SK-N-SH treated with all-trans-retinoic acid at 6 μM for 48 hours (cell line): ENCODE data around the gene TRABD2B.

Source experiments
- ARNTL ChIP-seq: fragments of 450-650 bp; formaldehyde crosslinking; IDR thresholded peaks from 2 replicates; pipeline ENCODE4 v1.5.0; 2020; ENCODE audit warnings: low read depth, mild to moderate bottlenecking, moderate library complexity, borderline replicate concordance
- CREB5 ChIP-seq: fragments of 250-450 bp; sonication (Bioruptor Pico); IDR thresholded peaks from 2 replicates; pipeline ENCODE4 v1.5.1; 2020; ENCODE audit warnings: low read depth, mild to moderate bottlenecking, moderate library complexity
- ESRRG ChIP-seq: fragments of 250-450 bp; sonication (Bioruptor Pico); IDR thresholded peaks from 2 replicates; pipeline ENCODE4 v1.6.1; 2021; ENCODE audit warnings: mild to moderate bottlenecking
- PATZ1 ChIP-seq: fragments of 250-450 bp; sonication (Bioruptor Pico); IDR thresholded peaks from 2 replicates; pipeline ENCODE4 v1.8.0; 2020; ENCODE audit warnings: mild to moderate bottlenecking, moderate library complexity, borderline replicate concordance
- SNAI2 ChIP-seq: fragments of 250-450 bp; sonication (Bioruptor Pico); IDR thresholded peaks from 2 replicates; pipeline ENCODE4 v1.5.0; 2020; ENCODE audit warnings: mild to moderate bottlenecking, moderate library complexity
- ZFP3 ChIP-seq: fragments of 250-450 bp; sonication (Bioruptor Pico); IDR thresholded peaks from 2 replicates; pipeline ENCODE4 v1.5.0; 2020; ENCODE audit warnings: mild to moderate bottlenecking, moderate library complexity
- ZFP30 ChIP-seq: fragments of 450-650 bp; formaldehyde crosslinking; IDR thresholded peaks from 2 replicates; pipeline ENCODE4 v1.5.0; 2022; ENCODE audit warnings: mild to moderate bottlenecking, moderate library complexity
- ZNF8 ChIP-seq: fragments of 450-650 bp; formaldehyde crosslinking; IDR thresholded peaks from 2 replicates; pipeline ENCODE4 v1.5.0; 2020; ENCODE audit warnings: mild to moderate bottlenecking, moderate library complexity
- TF ChIP-seq, protein P1 (sequence below): fragments of 250-450 bp; sonication (Bioruptor Pico); IDR thresholded peaks from 2 replicates; pipeline ENCODE4 v1.5.1; 2021; ENCODE audit warnings: mild to moderate bottlenecking, moderate library complexity
- TF ChIP-seq, protein P2 (sequence below): fragments of 250-450 bp; sonication (Bioruptor Pico); IDR thresholded peaks from 2 replicates; pipeline ENCODE4 v1.8.0; 2021; ENCODE audit warnings: low read depth, mild to moderate bottlenecking, moderate library complexity, borderline replicate concordance

DNA sequence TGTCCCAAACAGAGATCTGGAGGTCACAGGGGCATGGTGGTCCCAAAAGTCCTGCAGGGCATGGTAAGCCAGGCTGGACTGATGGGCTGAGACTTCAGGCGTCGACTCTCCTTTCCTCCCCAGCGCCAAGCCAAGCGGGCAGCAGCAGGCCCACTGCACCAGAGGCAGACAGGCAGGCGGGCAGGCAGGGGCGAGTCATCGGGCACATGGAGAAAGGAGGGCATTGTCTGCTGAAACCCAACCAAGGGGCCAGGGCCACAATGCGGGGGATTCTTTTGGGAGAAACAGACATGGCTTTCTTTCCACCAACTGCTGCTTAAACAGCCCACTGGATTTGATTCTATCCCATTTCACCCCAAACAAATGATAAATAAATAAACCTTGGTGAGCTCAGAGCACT lies 46.2 kb downstream of the TRABD2B start:
- TF ChIP-seq CREB5 (CRISPR knock-in tag): no peak
- no peak for TF ChIP-seq SNAI2 (CRISPR knock-in tag)
- TF ChIP-seq, protein P1, sequence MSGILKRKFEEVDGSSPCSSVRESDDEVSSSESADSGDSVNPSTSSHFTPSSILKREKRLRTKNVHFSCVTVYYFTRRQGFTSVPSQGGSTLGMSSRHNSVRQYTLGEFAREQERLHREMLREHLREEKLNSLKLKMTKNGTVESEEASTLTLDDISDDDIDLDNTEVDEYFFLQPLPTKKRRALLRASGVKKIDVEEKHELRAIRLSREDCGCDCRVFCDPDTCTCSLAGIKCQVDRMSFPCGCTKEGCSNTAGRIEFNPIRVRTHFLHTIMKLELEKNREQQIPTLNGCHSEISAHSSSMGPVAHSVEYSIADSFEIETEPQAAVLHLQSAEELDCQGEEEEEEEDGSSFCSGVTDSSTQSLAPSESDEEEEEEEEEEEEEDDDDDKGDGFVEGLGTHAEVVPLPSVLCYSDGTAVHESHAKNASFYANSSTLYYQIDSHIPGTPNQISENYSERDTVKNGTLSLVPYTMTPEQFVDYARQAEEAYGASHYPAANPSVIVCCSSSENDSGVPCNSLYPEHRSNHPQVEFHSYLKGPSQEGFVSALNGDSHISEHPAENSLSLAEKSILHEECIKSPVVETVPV (CRISPR knock-in tag): no peak
- no peak for TF ChIP-seq PATZ1
- no peak for TF ChIP-seq ZFP30
- no peak for TF ChIP-seq ZNF8 (CRISPR knock-in tag)
- TF ChIP-seq, protein P2, sequence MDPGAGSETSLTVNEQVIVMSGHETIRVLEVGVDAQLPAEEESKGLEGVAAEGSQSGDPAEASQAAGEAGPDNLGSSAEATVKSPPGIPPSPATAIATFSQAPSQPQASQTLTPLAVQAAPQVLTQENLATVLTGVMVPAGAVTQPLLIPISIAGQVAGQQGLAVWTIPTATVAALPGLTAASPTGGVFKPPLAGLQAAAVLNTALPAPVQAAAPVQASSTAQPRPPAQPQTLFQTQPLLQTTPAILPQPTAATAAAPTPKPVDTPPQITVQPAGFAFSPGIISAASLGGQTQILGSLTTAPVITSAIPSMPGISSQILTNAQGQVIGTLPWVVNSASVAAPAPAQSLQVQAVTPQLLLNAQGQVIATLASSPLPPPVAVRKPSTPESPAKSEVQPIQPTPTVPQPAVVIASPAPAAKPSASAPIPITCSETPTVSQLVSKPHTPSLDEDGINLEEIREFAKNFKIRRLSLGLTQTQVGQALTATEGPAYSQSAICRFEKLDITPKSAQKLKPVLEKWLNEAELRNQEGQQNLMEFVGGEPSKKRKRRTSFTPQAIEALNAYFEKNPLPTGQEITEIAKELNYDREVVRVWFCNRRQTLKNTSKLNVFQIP (CRISPR knock-in tag): no peak
- TF ChIP-seq ZFP3: no peak
- TF ChIP-seq ARNTL (CRISPR knock-in tag): no peak
- TF ChIP-seq ESRRG (CRISPR knock-in tag): no peak
